GM23338 (cell line): Measurements from ENCODE around the gene MYH14. TPM values are rescaled to one million over a fixed set of nuclear protein-coding genes. Genes with fewer than 3 reads are reported as not detected.

Experiments used
- ATAC-seq: fragments of 200-7000 bp; cut with Tn5 transposase; 3 replicates; pipeline ENCODE4 v1.9.1; 2020
- DNase-seq: peaks from one replicate; pipeline ENCODE4 v3.0.0-alpha.2; 2015; ENCODE audit warnings: low spot score
- H2AFZ ChIP-seq: fragments of 200-600 bp; sonication (generic); 2 replicates; pipeline ENCODE4 v1.8.0; 2016; ENCODE audit warnings: antibody characterized with exemption, mild to moderate bottlenecking, moderate library complexity
- H3F3A ChIP-seq: fragments of 200-600 bp; sonication (generic); replicated peaks from 2 replicates; pipeline ENCODE4 v1.8.0; 2017; ENCODE audit warnings: antibody characterized with exemption, mixed run types, low read depth
- H3K27ac ChIP-seq: fragments of 200-600 bp; sonication (generic); 2 replicates; pipeline ENCODE4 v1.6.1; 2016; ENCODE audit warnings: low read depth
- H3K27me3 ChIP-seq: fragments of 200-600 bp; sonication (generic); 2 replicates; pipeline ENCODE4 v1.8.0; 2016; ENCODE audit warnings: mild to moderate bottlenecking, mixed run types, moderate library complexity; ENCODE audit not compliant: insufficient read depth
- H3K36me3 ChIP-seq: fragments of 200-600 bp; sonication (generic); 2 replicates; pipeline ENCODE4 v1.8.0; 2016; ENCODE audit warnings: mild to moderate bottlenecking; ENCODE audit not compliant: insufficient read depth
- H3K4me1 ChIP-seq: fragments of 200-600 bp; sonication (generic); 2 replicates; pipeline ENCODE4 v1.8.0; 2016; ENCODE audit warnings: mild to moderate bottlenecking, moderate library complexity; ENCODE audit not compliant: insufficient read depth
- H3K4me2 ChIP-seq: fragments of 200-600 bp; sonication (generic); 2 replicates; pipeline ENCODE4 v1.7.1; 2017; ENCODE audit warnings: mixed run types
- H3K4me3 ChIP-seq: fragments of 200-600 bp; sonication (generic); 2 replicates; pipeline ENCODE4 v1.6.1; 2016; ENCODE audit warnings: mixed run types
- H3K79me2 ChIP-seq: fragments of 200-600 bp; sonication (generic); replicated peaks from 2 replicates; pipeline ENCODE4 v1.8.0; 2017; ENCODE audit warnings: mild to moderate bottlenecking; ENCODE audit not compliant: insufficient read depth
- H3K9me2 ChIP-seq: fragments of 200-600 bp; sonication (generic); 2 replicates; pipeline ENCODE4 v1.8.0; 2017; ENCODE audit not compliant: insufficient read depth
- H4K20me1 ChIP-seq: fragments of 200-600 bp; sonication (generic); replicated peaks from 2 replicates; pipeline ENCODE4 v1.8.0; 2017; ENCODE audit warnings: mild to moderate bottlenecking; ENCODE audit not compliant: insufficient read depth
- H3K27ac Mint-ChIP-seq: 2 replicates; pipeline ENCODE4 v1.8.0; 2020; ENCODE audit warnings: inconsistent platforms, mild to moderate bottlenecking, moderate library complexity, mixed read lengths
- H3K27me3 Mint-ChIP-seq: 3 replicates; pipeline ENCODE4 v1.8.0; 2022; ENCODE audit warnings: low read depth, mild to moderate bottlenecking, moderate library complexity, mixed read lengths, inconsistent platforms; ENCODE audit not compliant: insufficient read depth, poor library complexity
- H3K36me3 Mint-ChIP-seq: 3 replicates; pipeline ENCODE4 v1.8.0; 2021; ENCODE audit warnings: low read depth, mild to moderate bottlenecking, inconsistent platforms, moderate library complexity, mixed read lengths
- H3K4me1 Mint-ChIP-seq: 3 replicates; pipeline ENCODE4 v1.8.0; 2020; ENCODE audit warnings: mild to moderate bottlenecking, inconsistent platforms, mixed read lengths
- H3K4me3 Mint-ChIP-seq: 3 replicates; pipeline ENCODE4 v1.8.0; 2021; ENCODE audit warnings: moderate library complexity, mild to moderate bottlenecking, inconsistent platforms, mixed read lengths
- H3K9me3 Mint-ChIP-seq: 3 replicates; pipeline ENCODE4 v1.8.0; 2020; ENCODE audit warnings: moderate library complexity, mild to moderate bottlenecking, inconsistent platforms, mixed read lengths
- CREB1 ChIP-seq: fragments of 250-450 bp; sonication (Bioruptor Pico); IDR thresholded peaks from 2 replicates; pipeline ENCODE4 v1.5.0; 2020; ENCODE audit warnings: low read depth, mild to moderate bottlenecking, moderate library complexity
- CTCF ChIP-seq, 2 experiments: fragments of 200-600 bp in 1 of 2; sonication (generic) in 1 of 2; conservative IDR thresholded peaks; 2 replicates each; pipeline versions ENCODE4 v1.5.1 to v1.6.1; 2016 to 2017; ENCODE audit warnings: antibody characterized with exemption in 2 of 2, low read depth in 2 of 2, mild to moderate bottlenecking in 2 of 2, moderate library complexity in 1 of 2
- ETS1 ChIP-seq: IDR thresholded peaks from 2 replicates; pipeline ENCODE4 v1.6.1; 2016; ENCODE audit warnings: antibody characterized with exemption
- EZH2 ChIP-seq: fragments of 200-600 bp; sonication (generic); IDR thresholded peaks from one replicate; pipeline ENCODE4 v1.8.0; 2017; ENCODE audit warnings: antibody characterized with exemption, mild to moderate bottlenecking, low read depth; ENCODE audit not compliant: unreplicated experiment
- EZH2phosphoT487 ChIP-seq: fragments of 200-600 bp; sonication (generic); IDR thresholded peaks from one replicate; pipeline ENCODE4 v1.8.1; 2018; ENCODE audit warnings: antibody characterized with exemption; ENCODE audit not compliant: unreplicated experiment
- JUNB ChIP-seq: IDR thresholded peaks from one replicate; pipeline ENCODE4 v1.6.1; 2016; ENCODE audit warnings: antibody characterized with exemption; ENCODE audit not compliant: unreplicated experiment
- NANOG ChIP-seq: IDR thresholded peaks from 2 replicates; pipeline ENCODE4 v1.6.1; 2016; ENCODE audit warnings: antibody characterized with exemption, borderline replicate concordance
- POLR2AphosphoS5 ChIP-seq: IDR thresholded peaks from 2 replicates; pipeline ENCODE4 v1.6.1; 2016; ENCODE audit warnings: antibody characterized with exemption, low read depth
- REST ChIP-seq: IDR thresholded peaks from one replicate; pipeline ENCODE4 v1.6.1; 2018; ENCODE audit warnings: antibody characterized with exemption; ENCODE audit not compliant: unreplicated experiment
- STAT1 ChIP-seq: IDR thresholded peaks from one replicate; pipeline ENCODE4 v1.6.1; 2016; ENCODE audit warnings: antibody characterized with exemption; ENCODE audit not compliant: unreplicated experiment
- ZNF114 ChIP-seq: fragments of 250-450 bp; sonication (Bioruptor Pico); IDR thresholded peaks from 2 replicates; pipeline ENCODE4 v1.5.0; 2020; ENCODE audit warnings: mild to moderate bottlenecking, moderate library complexity
- ZNF331 ChIP-seq: fragments of 250-450 bp; sonication (Bioruptor Pico); IDR thresholded peaks from 2 replicates; pipeline ENCODE4 v1.5.0; 2020; ENCODE audit warnings: low read depth, mild to moderate bottlenecking, moderate library complexity
- polyA plus RNA-seq: library from polyadenylated mRNA; unstranded; fragments of >200 nt; fragmentation: Nextera tagmentation; extraction: Ambion mirVana; gene quantifications from 2 replicates; pipeline ENCODE4 v1.2.1, GENCODE V29; 2016
- total RNA-seq: library from RNA; depleted of rRNA; stranded (reverse); fragments of >200 nt; shearing (Covaris generic); gene quantifications from 2 replicates; pipeline ENCODE4 v1.2.3, GENCODE V29; 2014
- TF ChIP-seq, protein P1 (sequence below): fragments of 250-450 bp; sonication (Bioruptor Pico); IDR thresholded peaks from 2 replicates; pipeline ENCODE4 v1.5.0; 2020; ENCODE audit warnings: mild to moderate bottlenecking, moderate library complexity

The MYH14 gene
- total and polyA plus RNA-seq, 2 experiments from 2014 or later = 25.5 to 27.5 TPM

- Mint-ChIP-seq H3K27me3 (peaks cover 18% of the 10 kb centered on the region), H3K4me3 (no peak overlapping the region), H3K4me1 (no peaks in the 10 kb centered on the region), H3K36me3 (peaks cover 60% of the 10 kb centered on the region), H3K27ac (no peak overlapping the region), H3K9me3 (peaks cover 85% of the 10 kb centered on the region)
- Histone ChIP-seq H2AFZ (no peak overlapping the region), H3K4me2 (peak overlapping the region; percentile 98), H3K27me3 (peaks cover 25% of the 10 kb centered on the region), H3K27ac (peak overlapping the region; percentile 100), H3K4me3 (peak overlapping the region; percentile 88), H3K36me3 (no peaks in the 10 kb centered on the region), H3F3A (peaks cover 21% of the 10 kb centered on the region), H3K79me2 (peaks cover 16% of the 10 kb centered on the region), H3K4me1 (peaks cover 26% of the 10 kb centered on the region), H3K9me2 (0 out of 2 replicates have a peak, but pooled peaks cover 3% of the 10 kb centered on the region), H4K20me1 (peaks cover 12% of the 10 kb centered on the region; the same call in 1 of the 2 replicates)
- ATAC-seq = no peak
- TF ChIP-seq JUNB (no peak), ETS1 (no peak), STAT1 (no peak), NANOG (no peak), EZH2phosphoT487 (no peak), ZNF331 (CRISPR knock-in tag) (no peak), REST (no peak), EZH2 (no peak), CREB1 (CRISPR knock-in tag) (no peak), POLR2AphosphoS5 (no peak), ZNF114 (no peak), CTCF (conservative IDR thresholded peaks at IDR 0.05; ENCODE audit: low read depth in 2 of 2) (no peak)
- TF ChIP-seq, protein P1, sequence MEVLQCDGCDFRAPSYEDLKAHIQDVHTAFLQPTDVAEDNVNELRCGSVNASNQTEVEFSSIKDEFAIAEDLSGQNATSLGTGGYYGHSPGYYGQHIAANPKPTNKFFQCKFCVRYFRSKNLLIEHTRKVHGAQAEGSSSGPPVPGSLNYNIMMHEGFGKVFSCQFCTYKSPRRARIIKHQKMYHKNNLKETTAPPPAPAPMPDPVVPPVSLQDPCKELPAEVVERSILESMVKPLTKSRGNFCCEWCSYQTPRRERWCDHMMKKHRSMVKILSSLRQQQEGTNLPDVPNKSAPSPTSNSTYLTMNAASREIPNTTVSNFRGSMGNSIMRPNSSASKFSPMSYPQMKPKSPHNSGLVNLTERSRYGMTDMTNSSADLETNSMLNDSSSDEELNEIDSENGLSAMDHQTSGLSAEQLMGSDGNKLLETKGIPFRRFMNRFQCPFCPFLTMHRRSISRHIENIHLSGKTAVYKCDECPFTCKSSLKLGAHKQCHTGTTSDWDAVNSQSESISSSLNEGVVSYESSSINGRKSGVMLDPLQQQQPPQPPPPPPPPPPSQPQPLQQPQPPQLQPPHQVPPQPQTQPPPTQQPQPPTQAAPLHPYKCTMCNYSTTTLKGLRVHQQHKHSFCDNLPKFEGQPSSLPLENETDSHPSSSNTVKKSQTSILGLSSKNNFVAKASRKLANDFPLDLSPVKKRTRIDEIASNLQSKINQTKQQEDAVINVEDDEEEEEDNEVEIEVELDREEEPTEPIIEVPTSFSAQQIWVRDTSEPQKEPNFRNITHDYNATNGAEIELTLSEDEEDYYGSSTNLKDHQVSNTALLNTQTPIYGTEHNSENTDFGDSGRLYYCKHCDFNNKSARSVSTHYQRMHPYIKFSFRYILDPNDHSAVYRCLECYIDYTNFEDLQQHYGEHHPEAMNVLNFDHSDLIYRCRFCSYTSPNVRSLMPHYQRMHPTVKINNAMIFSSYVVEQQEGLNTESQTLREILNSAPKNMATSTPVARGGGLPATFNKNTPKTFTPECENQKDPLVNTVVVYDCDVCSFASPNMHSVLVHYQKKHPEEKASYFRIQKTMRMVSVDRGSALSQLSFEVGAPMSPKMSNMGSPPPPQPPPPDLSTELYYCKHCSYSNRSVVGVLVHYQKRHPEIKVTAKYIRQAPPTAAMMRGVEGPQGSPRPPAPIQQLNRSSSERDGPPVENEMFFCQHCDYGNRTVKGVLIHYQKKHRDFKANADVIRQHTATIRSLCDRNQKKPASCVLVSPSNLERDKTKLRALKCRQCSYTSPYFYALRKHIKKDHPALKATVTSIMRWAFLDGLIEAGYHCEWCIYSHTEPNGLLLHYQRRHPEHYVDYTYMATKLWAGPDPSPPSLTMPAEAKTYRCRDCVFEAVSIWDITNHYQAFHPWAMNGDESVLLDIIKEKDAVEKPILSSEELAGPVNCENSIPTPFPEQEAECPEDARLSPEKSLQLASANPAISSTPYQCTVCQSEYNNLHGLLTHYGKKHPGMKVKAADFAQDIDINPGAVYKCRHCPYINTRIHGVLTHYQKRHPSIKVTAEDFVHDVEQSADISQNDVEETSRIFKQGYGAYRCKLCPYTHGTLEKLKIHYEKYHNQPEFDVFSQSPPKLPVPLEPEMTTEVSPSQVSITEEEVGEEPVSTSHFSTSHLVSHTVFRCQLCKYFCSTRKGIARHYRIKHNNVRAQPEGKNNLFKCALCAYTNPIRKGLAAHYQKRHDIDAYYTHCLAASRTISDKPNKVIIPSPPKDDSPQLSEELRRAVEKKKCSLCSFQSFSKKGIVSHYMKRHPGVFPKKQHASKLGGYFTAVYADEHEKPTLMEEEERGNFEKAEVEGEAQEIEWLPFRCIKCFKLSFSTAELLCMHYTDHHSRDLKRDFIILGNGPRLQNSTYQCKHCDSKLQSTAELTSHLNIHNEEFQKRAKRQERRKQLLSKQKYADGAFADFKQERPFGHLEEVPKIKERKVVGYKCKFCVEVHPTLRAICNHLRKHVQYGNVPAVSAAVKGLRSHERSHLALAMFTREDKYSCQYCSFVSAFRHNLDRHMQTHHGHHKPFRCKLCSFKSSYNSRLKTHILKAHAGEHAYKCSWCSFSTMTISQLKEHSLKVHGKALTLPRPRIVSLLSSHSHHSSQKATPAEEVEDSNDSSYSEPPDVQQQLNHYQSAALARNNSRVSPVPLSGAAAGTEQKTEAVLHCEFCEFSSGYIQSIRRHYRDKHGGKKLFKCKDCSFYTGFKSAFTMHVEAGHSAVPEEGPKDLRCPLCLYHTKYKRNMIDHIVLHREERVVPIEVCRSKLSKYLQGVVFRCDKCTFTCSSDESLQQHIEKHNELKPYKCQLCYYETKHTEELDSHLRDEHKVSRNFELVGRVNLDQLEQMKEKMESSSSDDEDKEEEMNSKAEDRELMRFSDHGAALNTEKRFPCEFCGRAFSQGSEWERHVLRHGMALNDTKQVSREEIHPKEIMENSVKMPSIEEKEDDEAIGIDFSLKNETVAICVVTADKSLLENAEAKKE (CRISPR knock-in tag) = no peak
- DNase-seq = peak; percentile 94
Measured at GRCh38 chr19:50331221-50331993, 128.0 kb downstream of the MYH14 start.
